ENCODE results near the gene PPM1H.

PPM1H gene

GRCh38 chr12:62933602-62934238 lies 1.2 kb downstream of the PPM1H start:
- Histone ChIP-seq H3K4me2 (ENCODE audit: insufficient read depth, low read length, poor library complexity, severe bottlenecking) (peak overlapping the region; percentile 95), H3K27ac (replicated peaks; ENCODE audit: low read length) (no peak overlapping the region), H3K4me3 (ENCODE audit: low read length in 2 of 2) (peak overlapping the region; percentile 69 to 94), H2AFZ (ENCODE audit: low read length) (peak overlapping the region; percentile 99), H4K8ac (ENCODE audit: low read depth, low read length) (no peak overlapping the region), H2AK5ac (ENCODE audit: low read depth, low read length) (no peak overlapping the region), H2BK120ac (ENCODE audit: low read depth, low read length) (no peak overlapping the region), H3K9ac (ENCODE audit: low read depth, low read length, poor library complexity) (no peak overlapping the region), H3K27me3 (ENCODE audit: control insufficient read depth in 3 of 3, insufficient read depth in 3 of 3, low read depth in 1 of 3, low read length in 3 of 3) (peaks cover 0 to 26% (median 15%) of the 10 kb centered on the region in 3 experiments), H3K36me3 (replicated peaks in 1 of 2; ENCODE audit: control insufficient read depth in 2 of 2, insufficient read depth in 2 of 2, low read length in 2 of 2) (no peaks in the 10 kb centered on the region), H2BK15ac (ENCODE audit: low read length) (no peak overlapping the region), H2BK12ac (ENCODE audit: low read length) (no peak overlapping the region), H3K79me1 (ENCODE audit: low read depth, low read length) (no peaks in the 10 kb centered on the region), H3K18ac (ENCODE audit: low read length) (no peak overlapping the region), H3K4ac (ENCODE audit: low read length) (no peak overlapping the region), H3K9me3 (replicated peaks in 1 of 2; ENCODE audit: control insufficient read depth in 2 of 2, insufficient read depth in 1 of 2, low read depth in 1 of 2, low read length in 2 of 2) (no peaks in the 10 kb centered on the region), H3K14ac (ENCODE audit: low read length) (no peak overlapping the region), H3K23ac (ENCODE audit: low read depth, low read length, poor library complexity) (no peak overlapping the region), H2BK5ac (ENCODE audit: low read length) (peak overlapping the region; percentile 87), H3K4me1 (ENCODE audit: control insufficient read depth in 2 of 2, insufficient read depth in 1 of 2, low read depth in 1 of 2, low read length in 2 of 2) (peaks cover 6 to 9% of the 10 kb centered on the region in 2 donors), H4K91ac (ENCODE audit: low read depth, low read length, poor library complexity) (no peak overlapping the region)
- no peak for DNase-seq (ENCODE audit: low spot score)
- WGBS, 2 donors (ENCODE audit: extremely low coverage in 2 of 2, insufficient read length in 2 of 2, insufficient replicate concordance in 1 of 2), result no CpG with 5 or more reads among the region's 24 CpGs

GRCh38 chr12:62933220-62933601 lies 1.7 kb downstream of the PPM1H start:
- DNase-seq (ENCODE audit: low spot score), result no peak
- WGBS, 2 donors (ENCODE audit: extremely low coverage in 2 of 2, insufficient read length in 2 of 2, insufficient replicate concordance in 1 of 2), result no CpG with 5 or more reads among the region's 15 CpGs

GRCh38 chr12:62931477-62931876 lies 3.5 kb downstream of the PPM1H start:
- Histone ChIP-seq H4K91ac (ENCODE audit: low read depth, low read length, poor library complexity) (no peak overlapping the region), H3K4me2 (ENCODE audit: insufficient read depth, low read length, poor library complexity, severe bottlenecking) (no peak overlapping the region), H3K14ac (ENCODE audit: low read length) (no peak overlapping the region), H3K4me3 (ENCODE audit: low read length in 2 of 2) (no peak overlapping the region), H2AFZ (ENCODE audit: low read length) (no peak overlapping the region), H3K36me3 (replicated peaks in 1 of 2; ENCODE audit: control insufficient read depth in 2 of 2, insufficient read depth in 2 of 2, low read length in 2 of 2) (no peaks in the 10 kb centered on the region), H3K9me3 (replicated peaks in 1 of 2; ENCODE audit: control insufficient read depth in 2 of 2, insufficient read depth in 1 of 2, low read depth in 1 of 2, low read length in 2 of 2) (no peaks in the 10 kb centered on the region), H2BK12ac (ENCODE audit: low read length) (no peak overlapping the region), H2BK5ac (ENCODE audit: low read length) (no peak overlapping the region), H2BK15ac (ENCODE audit: low read length) (no peak overlapping the region), H3K18ac (ENCODE audit: low read length) (no peak overlapping the region), H3K4me1 (ENCODE audit: control insufficient read depth in 2 of 2, insufficient read depth in 1 of 2, low read depth in 1 of 2, low read length in 2 of 2) (peaks cover 6 to 9% of the 10 kb centered on the region in 2 donors), H4K8ac (ENCODE audit: low read depth, low read length) (no peak overlapping the region), H3K27ac (replicated peaks; ENCODE audit: low read length) (no peak overlapping the region), H2BK120ac (ENCODE audit: low read depth, low read length) (no peak overlapping the region), H3K9ac (ENCODE audit: low read depth, low read length, poor library complexity) (no peak overlapping the region), H3K4ac (ENCODE audit: low read length) (no peak overlapping the region), H2AK5ac (ENCODE audit: low read depth, low read length) (no peak overlapping the region), H3K27me3 (ENCODE audit: control insufficient read depth in 3 of 3, insufficient read depth in 3 of 3, low read depth in 1 of 3, low read length in 3 of 3) (peaks cover 0 to 22% (median 15%) of the 10 kb centered on the region in 3 experiments), H3K79me1 (ENCODE audit: low read depth, low read length) (no peaks in the 10 kb centered on the region), H3K23ac (ENCODE audit: low read depth, low read length, poor library complexity) (no peak overlapping the region)
- no peak for DNase-seq (ENCODE audit: low spot score)
- no CpG with 5 or more reads among the region's 3 CpGs for WGBS, 2 donors (ENCODE audit: extremely low coverage in 2 of 2, insufficient read length in 2 of 2, insufficient replicate concordance in 1 of 2)

More at GRCh38 chr12:62933220-62933601, 1.7 kb downstream of the PPM1H start:
- no peaks in the 10 kb centered on the region for H3K9me3 ChIP-seq (replicated peaks in 1 of 2; ENCODE audit: control insufficient read depth in 2 of 2, insufficient read depth in 1 of 2, low read depth in 1 of 2, low read length in 2 of 2)
- peak overlapping the region in 1 of 2 donors; percentile 69 for H3K4me3 ChIP-seq (ENCODE audit: low read length in 2 of 2)
- no peak overlapping the region for H2AK5ac ChIP-seq (ENCODE audit: low read depth, low read length)
- no peak overlapping the region for H3K14ac ChIP-seq (ENCODE audit: low read length)
- no peaks in the 10 kb centered on the region for H3K79me1 ChIP-seq (ENCODE audit: low read depth, low read length)
- peak overlapping the region; percentile 95 for H3K4me2 ChIP-seq (ENCODE audit: insufficient read depth, low read length, poor library complexity, severe bottlenecking)
- H3K4ac ChIP-seq (ENCODE audit: low read length), result no peak overlapping the region
- H2AFZ ChIP-seq (ENCODE audit: low read length), result peak overlapping the region; percentile 99
- no peak overlapping the region for H3K27ac ChIP-seq (replicated peaks; ENCODE audit: low read length)
- no peak overlapping the region for H3K9ac ChIP-seq (ENCODE audit: low read depth, low read length, poor library complexity)
- H2BK15ac ChIP-seq (ENCODE audit: low read length), result no peak overlapping the region
- no peak overlapping the region for H2BK12ac ChIP-seq (ENCODE audit: low read length)
- H2BK120ac ChIP-seq (ENCODE audit: low read depth, low read length), result no peak overlapping the region
- H3K23ac ChIP-seq (ENCODE audit: low read depth, low read length, poor library complexity), result no peak overlapping the region
- peaks cover 6 to 9% of the 10 kb centered on the region in 2 donors for H3K4me1 ChIP-seq (ENCODE audit: control insufficient read depth in 2 of 2, insufficient read depth in 1 of 2, low read depth in 1 of 2, low read length in 2 of 2)
- H2BK5ac ChIP-seq (ENCODE audit: low read length), result no peak overlapping the region
- no peak overlapping the region for H4K91ac ChIP-seq (ENCODE audit: low read depth, low read length, poor library complexity)
- no peaks in the 10 kb centered on the region for H3K36me3 ChIP-seq (replicated peaks in 1 of 2; ENCODE audit: control insufficient read depth in 2 of 2, insufficient read depth in 2 of 2, low read length in 2 of 2)
- H3K27me3 ChIP-seq (ENCODE audit: control insufficient read depth in 3 of 3, insufficient read depth in 3 of 3, low read depth in 1 of 3, low read length in 3 of 3), result peaks cover 0 to 26% (median 15%) of the 10 kb centered on the region in 3 experiments
- H3K18ac ChIP-seq (ENCODE audit: low read length), result no peak overlapping the region
- H4K8ac ChIP-seq (ENCODE audit: low read depth, low read length), result no peak overlapping the region

GRCh38 chr12:62930546-62931425 lies 4.2 kb downstream of the PPM1H start:
- Histone ChIP-seq H4K91ac (ENCODE audit: low read depth, low read length, poor library complexity) (no peak overlapping the region), H3K9ac (ENCODE audit: low read depth, low read length, poor library complexity) (no peak overlapping the region), H3K36me3 (replicated peaks in 1 of 2; ENCODE audit: control insufficient read depth in 2 of 2, insufficient read depth in 2 of 2, low read length in 2 of 2) (no peaks in the 10 kb centered on the region), H2BK5ac (ENCODE audit: low read length) (no peak overlapping the region), H3K4me2 (ENCODE audit: insufficient read depth, low read length, poor library complexity, severe bottlenecking) (no peak overlapping the region), H2AFZ (ENCODE audit: low read length) (no peak overlapping the region), H2BK120ac (ENCODE audit: low read depth, low read length) (no peak overlapping the region), H3K4me1 (ENCODE audit: control insufficient read depth in 2 of 2, insufficient read depth in 1 of 2, low read depth in 1 of 2, low read length in 2 of 2) (peaks cover 6 to 9% of the 10 kb centered on the region in 2 donors), H2AK5ac (ENCODE audit: low read depth, low read length) (no peak overlapping the region), H2BK12ac (ENCODE audit: low read length) (no peak overlapping the region), H3K27ac (replicated peaks; ENCODE audit: low read length) (no peak overlapping the region), H3K14ac (ENCODE audit: low read length) (no peak overlapping the region), H3K27me3 (ENCODE audit: control insufficient read depth in 3 of 3, insufficient read depth in 3 of 3, low read depth in 1 of 3, low read length in 3 of 3) (peaks cover 0 to 18% (median 15%) of the 10 kb centered on the region in 3 experiments), H3K9me3 (replicated peaks in 1 of 2; ENCODE audit: control insufficient read depth in 2 of 2, insufficient read depth in 1 of 2, low read depth in 1 of 2, low read length in 2 of 2) (no peaks in the 10 kb centered on the region), H3K18ac (ENCODE audit: low read length) (no peak overlapping the region), H3K4ac (ENCODE audit: low read length) (no peak overlapping the region), H2BK15ac (ENCODE audit: low read length) (no peak overlapping the region), H3K79me1 (ENCODE audit: low read depth, low read length) (no peaks in the 10 kb centered on the region), H4K8ac (ENCODE audit: low read depth, low read length) (no peak overlapping the region), H3K23ac (ENCODE audit: low read depth, low read length, poor library complexity) (no peak overlapping the region), H3K4me3 (ENCODE audit: low read length in 2 of 2) (no peak overlapping the region)
- WGBS, 2 donors (ENCODE audit: extremely low coverage in 2 of 2, insufficient read length in 2 of 2, insufficient replicate concordance in 1 of 2), result no CpG with 5 or more reads among the region's 5 CpGs
- DNase-seq (ENCODE audit: low spot score), result no peak

All from neuronal stem cell (in vitro differentiated cells).